ENCODE results near the gene ATF6.
A peak's percentile ranks its signal among the peaks of the same experiment; 100 is the strongest.

Gene ATF6

GRCh38 chr1:161956097-161956496, 190.0 kb downstream of the ATF6 start:
- no peak for TF ChIP-seq POU2F2 (IDR thresholded peaks at IDR 0.05; ENCODE audit: low read depth, low read length)
- TF ChIP-seq POLR2A (IDR thresholded peaks at IDR 0.05; ENCODE audit: low read depth, low read length) = no peak
- no peak for TF ChIP-seq SPI1 (IDR thresholded peaks at IDR 0.05; ENCODE audit: low read depth, low read length)
- no peak for TF ChIP-seq POLR2AphosphoS5 (IDR thresholded peaks at IDR 0.05; ENCODE audit: low read depth, low read length)
- no peak for TF ChIP-seq TAF1 (IDR thresholded peaks at IDR 0.05; ENCODE audit: low read depth, low read length)
- TF ChIP-seq PAX5 (IDR thresholded peaks at IDR 0.05; ENCODE audit: insufficient read depth, low read length, severe bottlenecking) = no peak
- no peak for DNase-seq (ENCODE audit: insufficient read length, low spot score)
- FAIRE-seq = no peak

DNA sequence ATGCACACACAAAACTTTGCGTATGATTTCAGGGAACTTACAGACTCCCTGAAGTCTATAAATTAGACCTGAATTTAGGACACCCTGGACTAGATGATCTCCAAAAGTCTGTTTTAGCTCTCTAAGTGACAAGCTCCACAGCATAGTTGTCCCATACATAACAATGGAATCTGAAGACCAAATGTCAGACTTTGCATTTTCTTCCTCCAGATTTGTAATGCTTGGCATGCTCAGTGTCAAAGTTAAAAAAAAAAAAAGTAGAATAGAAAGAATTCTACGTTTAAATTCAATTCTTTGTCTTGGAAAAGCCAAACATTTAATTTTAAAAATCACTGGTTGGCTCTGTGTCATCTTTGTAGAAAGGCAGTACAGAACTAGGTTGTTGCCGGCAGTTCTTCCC, 190.8 kb downstream of the ATF6 start:
- no peak for TF ChIP-seq POU2F2 (IDR thresholded peaks at IDR 0.05; ENCODE audit: low read depth, low read length)
- no peak for TF ChIP-seq POLR2A (IDR thresholded peaks at IDR 0.05; ENCODE audit: low read depth, low read length)
- TF ChIP-seq PAX5 (IDR thresholded peaks at IDR 0.05; ENCODE audit: insufficient read depth, low read length, severe bottlenecking) = no peak
- no peak for TF ChIP-seq SPI1 (IDR thresholded peaks at IDR 0.05; ENCODE audit: low read depth, low read length)
- no peak for TF ChIP-seq TAF1 (IDR thresholded peaks at IDR 0.05; ENCODE audit: low read depth, low read length)
- TF ChIP-seq POLR2AphosphoS5 (IDR thresholded peaks at IDR 0.05; ENCODE audit: low read depth, low read length) = no peak
- FAIRE-seq (no peak), DNase-seq (ENCODE audit: insufficient read length, low spot score) (no peak)

GRCh38 chr1:161958425-161958824, 192.3 kb downstream of the ATF6 start:
- TF ChIP-seq POU2F2 (IDR thresholded peaks at IDR 0.05; ENCODE audit: low read depth, low read length) (no peak), POLR2A (IDR thresholded peaks at IDR 0.05; ENCODE audit: low read depth, low read length) (no peak), PAX5 (IDR thresholded peaks at IDR 0.05; ENCODE audit: insufficient read depth, low read length, severe bottlenecking) (no peak), POLR2AphosphoS5 (IDR thresholded peaks at IDR 0.05; ENCODE audit: low read depth, low read length) (no peak), SPI1 (IDR thresholded peaks at IDR 0.05; ENCODE audit: low read depth, low read length) (no peak), TAF1 (IDR thresholded peaks at IDR 0.05; ENCODE audit: low read depth, low read length) (no peak)
- DNase-seq (ENCODE audit: insufficient read length, low spot score) (no peak), FAIRE-seq (no peak)

DNA sequence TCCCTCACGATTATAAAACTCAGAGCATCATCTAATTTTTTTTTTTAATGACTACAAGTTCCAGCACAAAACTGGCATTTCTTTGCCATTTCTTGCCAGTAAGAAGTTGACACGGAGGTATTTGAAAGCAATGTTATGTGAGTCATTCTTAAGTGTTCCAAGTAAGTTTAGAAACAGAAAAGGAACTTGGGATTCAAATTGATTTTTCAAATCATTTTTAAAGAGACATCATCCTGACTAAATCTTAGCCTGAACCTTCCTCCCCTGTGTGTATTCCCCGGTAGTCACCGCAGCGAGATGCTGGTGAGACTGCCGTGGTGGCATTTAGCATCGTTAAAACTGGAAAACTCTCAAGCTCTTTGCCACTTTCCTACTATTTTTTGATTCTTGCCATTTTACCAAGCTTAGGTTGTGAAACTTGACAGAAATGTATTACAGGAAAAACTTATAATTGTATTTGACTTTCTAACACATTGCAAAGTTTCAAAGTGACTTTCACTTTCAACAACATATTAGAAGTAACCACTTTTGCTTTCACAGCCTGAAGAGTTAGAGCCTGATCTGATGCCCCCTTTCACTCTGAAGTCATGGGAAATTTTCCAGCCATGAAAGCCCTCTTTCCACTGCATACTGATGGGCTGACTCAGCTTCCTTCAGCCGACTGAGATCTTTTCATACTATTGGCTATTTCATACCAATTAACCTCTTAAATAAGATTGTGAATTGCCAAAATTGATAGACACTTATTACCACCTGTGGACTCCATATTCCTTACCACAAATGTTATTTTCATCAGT, 196.2 kb downstream of the ATF6 start:
- no peak for TF ChIP-seq TAF1 (IDR thresholded peaks at IDR 0.05; ENCODE audit: low read depth, low read length)
- TF ChIP-seq POLR2A (IDR thresholded peaks at IDR 0.05; ENCODE audit: low read depth, low read length) = no peak
- TF ChIP-seq POLR2AphosphoS5 (IDR thresholded peaks at IDR 0.05; ENCODE audit: low read depth, low read length) = no peak
- TF ChIP-seq POU2F2 (IDR thresholded peaks at IDR 0.05; ENCODE audit: low read depth, low read length) = peak; percentile 82; the same call in 1 of the 2 replicates
- no peak for TF ChIP-seq SPI1 (IDR thresholded peaks at IDR 0.05; ENCODE audit: low read depth, low read length)
- no peak for TF ChIP-seq PAX5 (IDR thresholded peaks at IDR 0.05; ENCODE audit: insufficient read depth, low read length, severe bottlenecking)
- peak; percentile 74 for FAIRE-seq

GRCh38 chr1:161966067-161966466, 199.9 kb downstream of the ATF6 start:
- DNase-seq (ENCODE audit: insufficient read length, low spot score) = no peak
- no peak for TF ChIP-seq SPI1 (IDR thresholded peaks at IDR 0.05; ENCODE audit: low read depth, low read length)
- no peak for TF ChIP-seq TAF1 (IDR thresholded peaks at IDR 0.05; ENCODE audit: low read depth, low read length)
- no peak for TF ChIP-seq POLR2AphosphoS5 (IDR thresholded peaks at IDR 0.05; ENCODE audit: low read depth, low read length)
- TF ChIP-seq PAX5 (IDR thresholded peaks at IDR 0.05; ENCODE audit: insufficient read depth, low read length, severe bottlenecking) = no peak
- no peak for FAIRE-seq

More for the DNA sequence above, 196.2 kb downstream of the ATF6 start:
- peak; percentile 41 for DNase-seq (ENCODE audit: insufficient read length, low spot score)

DNA sequence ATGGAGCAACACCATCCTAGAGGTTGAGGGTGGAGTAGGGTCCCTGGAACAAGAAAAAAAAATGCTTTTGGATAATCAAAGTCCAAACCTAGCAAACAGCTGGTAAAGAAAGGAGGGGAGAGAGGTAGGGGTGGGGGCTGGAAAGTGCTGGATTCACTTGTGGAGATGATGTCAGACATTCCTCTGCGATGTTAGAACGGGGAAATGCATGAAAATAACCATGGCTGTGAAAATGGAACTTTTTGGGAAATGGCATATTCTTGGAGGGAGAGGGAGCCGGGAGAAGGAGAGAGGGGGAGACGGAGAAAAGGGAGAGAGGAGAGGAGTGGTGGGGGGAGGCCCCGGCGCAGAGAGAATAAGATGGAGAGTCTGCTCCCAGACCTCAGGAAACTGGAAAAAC, 203.9 kb downstream of the ATF6 start:
- TF ChIP-seq SPI1 (IDR thresholded peaks at IDR 0.05; ENCODE audit: low read depth, low read length) = no peak
- TF ChIP-seq POLR2AphosphoS5 (IDR thresholded peaks at IDR 0.05; ENCODE audit: low read depth, low read length) = no peak
- TF ChIP-seq POLR2A (IDR thresholded peaks at IDR 0.05; ENCODE audit: low read depth, low read length) = no peak
- TF ChIP-seq PAX5 (IDR thresholded peaks at IDR 0.05; ENCODE audit: insufficient read depth, low read length, severe bottlenecking) = no peak
- no peak for TF ChIP-seq TAF1 (IDR thresholded peaks at IDR 0.05; ENCODE audit: low read depth, low read length)
- TF ChIP-seq POU2F2 (IDR thresholded peaks at IDR 0.05; ENCODE audit: low read depth, low read length) = no peak
- DNase-seq (ENCODE audit: insufficient read length, low spot score) = no peak
- FAIRE-seq = no peak

- TF ChIP-seq SPI1 (IDR thresholded peaks at IDR 0.05; ENCODE audit: low read depth, low read length) = no peak
- TF ChIP-seq POLR2A (IDR thresholded peaks at IDR 0.05; ENCODE audit: low read depth, low read length) = no peak
- no peak for TF ChIP-seq POLR2AphosphoS5 (IDR thresholded peaks at IDR 0.05; ENCODE audit: low read depth, low read length)
- TF ChIP-seq PAX5 (IDR thresholded peaks at IDR 0.05; ENCODE audit: insufficient read depth, low read length, severe bottlenecking) = no peak
- TF ChIP-seq TAF1 (IDR thresholded peaks at IDR 0.05; ENCODE audit: low read depth, low read length) = no peak
- TF ChIP-seq POU2F2 (IDR thresholded peaks at IDR 0.05; ENCODE audit: low read depth, low read length) = no peak
- DNase-seq (ENCODE audit: insufficient read length, low spot score) = no peak
- FAIRE-seq = no peak
These were observed 204.5 kb downstream of the ATF6 start for GRCh38 chr1:161970633-161971032.

DNA sequence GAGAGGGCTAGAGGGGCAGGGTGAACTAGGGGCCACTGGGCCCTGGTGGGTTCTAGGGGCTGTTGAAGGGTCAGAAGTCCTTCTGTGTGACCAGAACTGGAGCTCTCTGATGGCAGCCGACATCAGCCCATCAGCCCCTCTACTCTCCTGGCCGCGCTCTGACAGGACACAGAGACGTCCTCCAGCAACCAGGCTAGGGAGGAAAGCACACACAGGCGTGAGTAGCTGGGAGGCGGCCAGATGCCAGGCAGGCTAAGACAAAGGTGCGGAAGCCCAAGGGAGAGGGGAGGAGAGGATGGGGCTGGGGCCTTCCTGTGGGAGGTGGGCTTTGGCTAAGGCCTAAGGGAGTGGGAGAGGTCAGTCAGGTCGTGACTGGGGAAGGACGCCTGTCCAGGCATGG, 206.7 kb downstream of the ATF6 start:
- FAIRE-seq = no peak
- DNase-seq (ENCODE audit: insufficient read length, low spot score) = no peak

GRCh38 chr1:161973924-161974845, 208.1 kb downstream of the ATF6 start:
- no peak for DNase-seq (ENCODE audit: insufficient read length, low spot score)
- FAIRE-seq = no peak
- TF ChIP-seq POLR2A (IDR thresholded peaks at IDR 0.05; ENCODE audit: low read depth, low read length) = no peak
- no peak for TF ChIP-seq SPI1 (IDR thresholded peaks at IDR 0.05; ENCODE audit: low read depth, low read length)
- no peak for TF ChIP-seq POLR2AphosphoS5 (IDR thresholded peaks at IDR 0.05; ENCODE audit: low read depth, low read length)
- no peak for TF ChIP-seq POU2F2 (IDR thresholded peaks at IDR 0.05; ENCODE audit: low read depth, low read length)
- TF ChIP-seq TAF1 (IDR thresholded peaks at IDR 0.05; ENCODE audit: low read depth, low read length) = no peak
- TF ChIP-seq PAX5 (IDR thresholded peaks at IDR 0.05; ENCODE audit: insufficient read depth, low read length, severe bottlenecking) = no peak

More for the DNA sequence above, 206.7 kb downstream of the ATF6 start:
- TF ChIP-seq POLR2A (IDR thresholded peaks at IDR 0.05; ENCODE audit: low read depth, low read length) (no peak), TAF1 (IDR thresholded peaks at IDR 0.05; ENCODE audit: low read depth, low read length) (no peak)

All from GM12891 (cell line).